Measurements from ENCODE around the gene CASP6. TPM values are rescaled to one million over a fixed set of nuclear protein-coding genes. Genes with fewer than 3 reads are reported as not detected.

CASP6 gene
- total RNA-seq, result not detected

DNA sequence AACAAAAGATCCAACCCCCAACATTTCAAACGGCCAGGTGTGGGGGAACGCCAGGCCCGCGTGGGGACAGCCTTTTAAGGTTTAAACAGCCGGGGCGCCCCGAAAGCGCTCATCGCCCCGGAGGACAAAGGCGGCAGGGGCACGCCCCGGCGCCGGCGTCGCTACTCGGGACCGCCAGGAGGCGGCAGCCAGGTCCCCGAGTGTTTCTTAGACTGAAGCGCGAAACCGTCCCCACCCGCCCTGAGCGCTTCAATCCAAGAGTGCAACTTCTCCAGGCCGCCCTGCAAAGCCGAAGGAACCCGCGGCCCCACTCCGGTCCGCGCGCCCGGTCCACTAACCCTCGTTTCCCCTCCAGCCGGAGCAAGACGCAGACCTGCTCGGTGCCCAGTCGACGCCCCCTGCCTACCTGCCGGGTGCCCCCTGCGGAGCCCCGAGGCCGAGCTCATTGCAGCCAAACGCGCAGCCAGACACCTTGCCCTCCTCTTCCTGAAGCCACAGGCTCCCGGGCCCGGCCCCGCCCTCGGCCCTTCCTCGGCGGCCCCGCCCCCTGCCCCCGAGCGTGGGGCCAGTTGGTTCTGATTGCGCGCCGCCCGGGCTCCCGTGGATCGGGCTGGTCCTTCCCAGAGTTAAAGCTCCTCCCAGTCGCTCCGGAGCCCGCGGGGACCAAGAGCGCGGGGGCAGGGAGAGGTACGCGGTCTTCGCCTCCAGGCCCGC lies at the start of gene CASP6:
TSS of gene CASP6 (minus strand) at position 496 of the 714 bp plus-strand sequence. CDS start at position 446, 50 bp downstream.
- H3K27me3 ChIP-seq, result no peaks in the 10 kb centered on the region
- no peaks in the 10 kb centered on the region for H3K36me3 ChIP-seq
- intact Hi-C loops (cut with DNase I), result loop anchor here (1.0 to 5.0 kb wide), 4 partner anchors 27 to 1052 kb away; partner anchors contain the start of genes OSTC, PLA2G12A and SEC24B
- H3K27ac ChIP-seq, result peak within 1 kb of the TSS; percentile 73 to 82
- peaks cover 6 to 15% of the 10 kb centered on the region in 2 donors for H3K4me1 ChIP-seq
- peak; percentile 52 to 92 for DNase-seq (ENCODE audit: low spot score in 2 of 2)
- H3K4me3 ChIP-seq, result peak within 1 kb of the TSS; percentile 58 to 77
- no peaks in the 10 kb centered on the region for H3K9me3 ChIP-seq
- TF ChIP-seq, protein P1, sequence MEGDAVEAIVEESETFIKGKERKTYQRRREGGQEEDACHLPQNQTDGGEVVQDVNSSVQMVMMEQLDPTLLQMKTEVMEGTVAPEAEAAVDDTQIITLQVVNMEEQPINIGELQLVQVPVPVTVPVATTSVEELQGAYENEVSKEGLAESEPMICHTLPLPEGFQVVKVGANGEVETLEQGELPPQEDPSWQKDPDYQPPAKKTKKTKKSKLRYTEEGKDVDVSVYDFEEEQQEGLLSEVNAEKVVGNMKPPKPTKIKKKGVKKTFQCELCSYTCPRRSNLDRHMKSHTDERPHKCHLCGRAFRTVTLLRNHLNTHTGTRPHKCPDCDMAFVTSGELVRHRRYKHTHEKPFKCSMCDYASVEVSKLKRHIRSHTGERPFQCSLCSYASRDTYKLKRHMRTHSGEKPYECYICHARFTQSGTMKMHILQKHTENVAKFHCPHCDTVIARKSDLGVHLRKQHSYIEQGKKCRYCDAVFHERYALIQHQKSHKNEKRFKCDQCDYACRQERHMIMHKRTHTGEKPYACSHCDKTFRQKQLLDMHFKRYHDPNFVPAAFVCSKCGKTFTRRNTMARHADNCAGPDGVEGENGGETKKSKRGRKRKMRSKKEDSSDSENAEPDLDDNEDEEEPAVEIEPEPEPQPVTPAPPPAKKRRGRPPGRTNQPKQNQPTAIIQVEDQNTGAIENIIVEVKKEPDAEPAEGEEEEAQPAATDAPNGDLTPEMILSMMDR (IDR thresholded peaks at IDR 0.05), result peak; percentile 65 to 74 (median 69)

DNA sequence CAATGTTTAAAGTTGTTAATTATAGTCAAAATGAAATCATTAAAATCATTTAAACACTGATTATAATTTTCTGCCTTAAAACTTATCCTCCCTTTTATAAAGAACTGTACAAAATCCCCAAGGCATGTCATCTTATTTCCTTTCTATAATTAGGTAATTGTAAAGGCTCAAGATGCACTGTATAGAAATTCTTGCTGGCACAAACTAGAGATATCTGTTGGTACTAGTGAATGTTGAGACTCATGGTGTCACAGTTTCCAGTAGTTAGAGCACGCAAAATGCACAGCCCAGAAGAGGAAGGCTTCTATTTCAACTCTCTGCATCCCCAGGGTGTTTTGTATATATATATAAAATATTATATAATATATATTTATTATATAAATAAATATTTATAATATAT lies 49.3 kb upstream of the CASP6 start:
- Histone ChIP-seq H3K9me3 (no peaks in the 10 kb centered on the region), H3K27ac (no peak overlapping the region), H3K4me3 (no peak overlapping the region), H3K27me3 (no peaks in the 10 kb centered on the region), H3K4me1 (no peaks in the 10 kb centered on the region), H3K36me3 (no peaks in the 10 kb centered on the region)
- TF ChIP-seq, protein P1 (IDR thresholded peaks at IDR 0.05), result no peak
- intact Hi-C loops (cut with DNase I), result no loop called here
- no peak for DNase-seq (ENCODE audit: low spot score in 2 of 2)

DNA sequence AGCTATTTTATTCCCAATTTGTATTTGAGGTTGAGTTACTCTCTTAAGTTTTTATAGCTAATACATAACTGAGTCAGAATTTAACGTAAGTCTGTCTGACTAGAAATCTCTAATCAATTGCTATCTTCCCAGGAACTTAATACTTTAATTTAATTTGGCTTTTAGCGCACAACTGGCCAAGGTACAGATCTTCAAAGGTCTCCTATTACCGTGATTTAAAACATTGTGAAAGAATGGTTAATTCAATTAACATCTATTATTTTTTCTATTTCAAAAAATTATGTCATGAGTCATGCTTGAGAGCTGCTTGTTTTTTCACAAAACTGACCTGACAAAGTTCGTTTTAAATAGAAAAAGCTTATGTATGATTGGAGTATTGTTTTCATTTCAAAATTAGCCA lies 48.6 kb upstream of the CASP6 start:
- Histone ChIP-seq H3K27me3 (no peaks in the 10 kb centered on the region), H3K36me3 (no peaks in the 10 kb centered on the region), H3K4me1 (no peaks in the 10 kb centered on the region), H3K4me3 (no peak overlapping the region), H3K9me3 (no peaks in the 10 kb centered on the region), H3K27ac (no peak overlapping the region)
- TF ChIP-seq, protein P1 (IDR thresholded peaks at IDR 0.05), result no peak
- no peak for DNase-seq (ENCODE audit: low spot score in 2 of 2)
- intact Hi-C loops (cut with DNase I), result no loop called here

DNA sequence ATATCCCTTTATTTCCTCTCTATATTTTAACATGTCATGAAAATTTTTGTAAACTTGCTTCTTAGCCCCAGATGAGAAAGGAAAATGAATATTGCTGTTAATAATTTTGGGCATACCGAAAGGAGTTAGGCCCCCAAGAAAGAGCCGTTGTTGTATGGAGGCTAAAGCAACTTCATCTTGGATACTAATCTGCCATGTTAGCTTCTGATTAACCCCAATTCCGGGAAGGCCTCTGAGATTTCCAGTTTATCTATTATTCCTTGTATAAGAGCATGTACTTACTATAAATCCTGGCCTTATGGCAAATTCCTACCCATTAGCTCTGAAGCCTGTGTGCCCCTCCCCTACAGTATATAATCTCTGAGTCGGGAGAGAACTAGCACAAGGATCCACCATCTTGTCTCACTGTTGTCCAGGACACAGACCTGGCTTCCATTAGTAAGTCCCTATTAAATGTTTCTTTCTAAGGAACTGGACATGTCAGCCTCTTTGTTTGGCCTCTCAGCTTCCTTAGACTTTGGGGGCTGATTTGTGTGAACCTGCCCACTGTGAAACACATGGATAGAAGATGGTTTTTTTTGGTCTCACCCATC lies 47.5 kb upstream of the CASP6 start:
- Histone ChIP-seq H3K9me3 (no peaks in the 10 kb centered on the region), H3K27ac (no peak overlapping the region), H3K4me3 (no peak overlapping the region), H3K36me3 (no peaks in the 10 kb centered on the region), H3K4me1 (no peaks in the 10 kb centered on the region), H3K27me3 (no peaks in the 10 kb centered on the region)
- DNase-seq (ENCODE audit: low spot score in 2 of 2), result no peak
- TF ChIP-seq, protein P1 (IDR thresholded peaks at IDR 0.05), result no peak
- intact Hi-C loops (cut with DNase I), result no loop called here

DNA sequence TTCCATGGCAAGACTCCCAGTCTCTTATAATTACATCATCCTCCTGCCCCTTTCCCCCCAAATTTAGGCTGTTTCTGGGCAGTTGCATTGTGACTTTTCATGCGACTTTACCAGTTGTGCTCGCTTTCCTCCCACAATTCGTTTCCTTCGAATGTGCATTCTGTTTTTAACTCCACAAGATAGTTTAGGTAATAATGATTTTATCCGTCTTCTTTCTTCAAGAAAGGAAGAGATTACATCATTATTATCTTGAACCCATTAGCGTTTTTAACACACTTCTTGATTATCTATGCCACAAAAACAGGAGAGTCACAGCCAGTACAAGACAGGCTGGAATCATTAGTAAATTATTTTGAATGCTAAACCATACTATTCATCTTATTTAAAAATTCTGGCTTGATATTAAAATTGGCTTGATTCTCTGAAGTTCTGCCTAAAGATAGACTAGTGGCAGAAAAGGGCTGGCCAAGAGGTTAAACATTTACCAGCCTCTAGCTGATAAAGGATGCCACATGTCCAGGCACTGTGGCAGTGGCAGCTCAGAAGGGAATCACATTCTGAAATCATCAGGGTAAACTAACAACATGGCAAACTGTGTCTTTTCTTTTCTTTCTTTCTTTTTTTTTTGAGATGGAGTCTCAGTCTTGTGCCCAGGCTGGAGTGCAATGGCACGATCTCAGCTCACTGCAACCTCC lies 46.3 kb upstream of the CASP6 start:
- intact Hi-C loops (cut with DNase I), result no loop called here
- no peak overlapping the region for H3K4me3 ChIP-seq
- no peak for DNase-seq (ENCODE audit: low spot score in 2 of 2)
- no peaks in the 10 kb centered on the region for H3K4me1 ChIP-seq
- H3K27me3 ChIP-seq, result no peaks in the 10 kb centered on the region
- TF ChIP-seq, protein P1 (IDR thresholded peaks at IDR 0.05), result no peak
- H3K36me3 ChIP-seq, result no peaks in the 10 kb centered on the region
- no peak overlapping the region for H3K27ac ChIP-seq
- no peaks in the 10 kb centered on the region for H3K9me3 ChIP-seq

All from ascending aorta (tissue), 2 donors.